ENCODE data around the gene DVL1. TPM values are rescaled to one million over a fixed set of nuclear protein-coding genes. Genes with fewer than 3 reads are reported as not detected.

DVL1 gene
- total RNA-seq, 1 donor from 2014 or later, result 66.0 TPM

DNA sequence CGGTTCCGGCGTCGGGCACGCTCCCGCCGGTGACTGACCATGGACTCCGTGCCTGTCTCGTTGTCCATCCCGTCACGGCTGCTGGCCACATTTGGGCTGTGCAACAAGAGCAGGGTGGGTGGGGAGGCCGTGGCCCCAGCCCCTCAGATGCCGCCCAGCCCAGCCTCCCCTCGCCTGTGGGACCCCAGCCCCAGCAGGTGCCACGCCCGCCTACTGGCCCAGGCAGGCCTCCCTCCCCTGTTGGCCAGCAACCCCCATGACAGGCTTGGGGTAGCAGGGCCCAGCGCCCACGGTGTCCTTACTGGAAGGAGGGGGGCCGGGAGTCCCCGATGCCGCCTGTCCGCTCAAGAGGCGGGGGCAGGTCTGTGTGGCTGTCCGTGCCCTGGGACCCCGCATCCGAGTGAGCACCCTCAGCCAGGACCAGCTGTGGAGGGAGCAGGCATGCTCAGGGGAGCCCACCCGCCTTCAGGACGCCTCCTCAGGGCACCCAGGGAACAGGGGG, 7.1 kb downstream of the DVL1 start:
- H3K27me3 ChIP-seq, result no peaks in the 10 kb centered on the region
- no peaks in the 10 kb centered on the region for H3K9me3 ChIP-seq
- intact Hi-C loops (cut with DNase I), result no loop called here
- H3K36me3 ChIP-seq, result peaks cover 13% of the 10 kb centered on the region
- H3K4me3 ChIP-seq, result no peak overlapping the region
- peaks cover 15% of the 10 kb centered on the region for H3K4me1 ChIP-seq
- DNase-seq, result no peak
- ATAC-seq, result no peak
- no peak overlapping the region for H3K27ac ChIP-seq
- TF ChIP-seq CTCF (IDR thresholded peaks at IDR 0.05), result no peak

DNA sequence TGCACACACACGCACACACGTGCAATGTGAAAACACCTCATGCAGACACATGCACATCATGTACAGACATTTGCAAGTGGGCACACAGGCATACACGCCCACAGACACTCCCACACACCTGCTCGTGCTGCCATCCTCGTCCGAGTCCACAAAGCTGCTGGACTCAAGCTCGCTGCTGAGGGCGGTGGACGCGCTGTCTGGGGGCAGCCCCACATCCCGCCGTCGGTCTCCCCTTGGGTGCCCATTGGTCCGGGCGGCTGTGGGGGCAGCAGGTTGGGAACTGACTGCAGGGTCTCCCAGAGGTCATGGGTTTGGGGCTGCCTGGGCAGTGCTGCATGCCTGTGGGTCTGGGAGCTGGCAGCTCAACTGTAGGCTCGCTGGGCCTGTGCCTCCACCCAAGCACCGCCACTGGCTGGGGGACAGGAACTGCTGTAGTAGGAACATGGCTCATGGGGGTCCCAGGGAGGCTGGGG, 7.6 kb downstream of the DVL1 start:
- no peak overlapping the region for H3K27ac ChIP-seq
- DNase-seq, result no peak

DNA sequence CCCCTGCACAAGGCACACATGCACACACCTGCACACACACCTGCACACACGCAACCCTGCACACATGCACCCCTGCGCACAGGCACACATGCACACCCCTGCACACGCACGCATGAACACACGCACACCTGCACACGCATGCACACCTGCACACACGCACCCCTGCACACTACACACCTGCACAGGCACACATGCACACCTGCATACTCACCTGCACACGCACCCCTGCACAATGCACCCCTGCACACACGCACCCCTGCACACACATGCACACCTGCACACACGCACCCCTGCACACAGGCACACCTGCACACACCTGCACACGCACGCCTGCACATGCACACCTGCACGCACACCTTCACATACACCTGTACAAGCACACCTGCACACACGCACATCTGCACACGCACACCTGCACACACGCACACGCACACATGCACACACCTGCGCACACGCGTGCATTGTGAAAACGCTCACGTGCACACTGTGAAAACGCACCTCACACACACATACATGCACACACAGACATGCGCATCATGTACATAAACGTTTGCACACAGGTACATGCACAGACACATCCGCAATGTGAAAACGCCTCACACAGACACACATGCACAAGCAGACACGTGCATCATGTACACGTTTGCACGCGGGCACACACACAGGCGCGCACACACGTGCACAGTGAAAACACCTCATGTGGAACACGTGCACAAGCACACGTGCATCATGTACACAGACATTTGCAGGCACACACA, 8.2 kb downstream of the DVL1 start:
- DNase-seq, result no peak
- intact Hi-C loops (cut with DNase I), result no loop called here
- peaks cover 13% of the 10 kb centered on the region for H3K36me3 ChIP-seq
- no peak overlapping the region for H3K4me3 ChIP-seq
- peaks cover 6% of the 10 kb centered on the region for H3K4me1 ChIP-seq
- no peak overlapping the region for H3K27ac ChIP-seq
- no peak for TF ChIP-seq CTCF (IDR thresholded peaks at IDR 0.05)
- ATAC-seq, result no peak
- H3K27me3 ChIP-seq, result no peaks in the 10 kb centered on the region
- no peaks in the 10 kb centered on the region for H3K9me3 ChIP-seq

More for the DNA sequence above, 7.6 kb downstream of the DVL1 start:
- ATAC-seq, result no peak
- intact Hi-C loops (cut with DNase I), result no loop called here
- no peak for TF ChIP-seq CTCF (IDR thresholded peaks at IDR 0.05)
- Histone ChIP-seq H3K4me1 (peaks cover 12% of the 10 kb centered on the region), H3K9me3 (no peaks in the 10 kb centered on the region), H3K36me3 (peaks cover 13% of the 10 kb centered on the region), H3K4me3 (no peak overlapping the region), H3K27me3 (no peaks in the 10 kb centered on the region)

DNA sequence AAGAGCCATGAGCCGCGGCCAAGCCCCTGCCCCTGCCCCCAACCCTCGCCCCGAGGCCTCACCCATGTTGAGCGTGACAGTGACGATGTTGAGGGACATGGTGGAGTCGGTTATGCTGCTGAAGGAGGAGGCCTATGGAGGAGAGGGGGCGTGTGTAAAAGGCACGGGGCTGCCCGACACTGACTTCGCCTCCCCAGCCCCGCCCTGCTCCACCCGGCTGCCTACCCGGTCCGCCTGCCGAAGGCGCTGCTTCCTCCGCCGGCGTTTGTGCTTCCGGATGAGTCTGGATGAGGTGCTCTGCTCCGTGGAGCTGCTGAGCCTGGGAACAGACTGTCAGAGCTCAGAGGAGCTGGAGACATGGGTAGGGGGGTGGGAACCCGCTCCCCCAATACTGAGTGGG, 9.0 kb downstream of the DVL1 start:
- no peaks in the 10 kb centered on the region for H3K27me3 ChIP-seq
- no peak for ATAC-seq
- no peaks in the 10 kb centered on the region for H3K9me3 ChIP-seq
- TF ChIP-seq CTCF (IDR thresholded peaks at IDR 0.05), result no peak
- no peak for DNase-seq
- no peak overlapping the region for H3K27ac ChIP-seq
- intact Hi-C loops (cut with DNase I), result no loop called here
- H3K4me1 ChIP-seq, result no peaks in the 10 kb centered on the region
- H3K36me3 ChIP-seq, result peaks cover 13% of the 10 kb centered on the region
- H3K4me3 ChIP-seq, result no peak overlapping the region

DNA sequence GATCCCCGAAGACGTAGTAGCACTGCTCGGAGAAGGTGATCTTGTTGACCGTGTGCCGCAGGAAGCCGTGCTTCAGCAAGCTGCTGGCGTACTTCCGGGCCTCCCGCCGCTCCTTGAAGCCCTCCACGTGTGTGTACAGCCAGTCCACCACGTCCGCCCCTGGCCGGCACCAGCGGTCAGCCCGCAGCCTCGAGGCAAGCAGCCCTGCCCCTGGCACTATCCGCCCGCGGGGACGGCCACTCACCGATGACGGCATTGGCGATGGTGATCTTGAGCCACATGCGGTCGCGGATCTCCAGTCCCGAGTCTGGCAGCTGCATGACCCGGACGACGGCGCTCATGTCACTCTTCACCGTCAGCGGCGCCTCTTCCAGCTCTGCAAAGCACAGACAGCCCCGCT, 10.9 kb downstream of the DVL1 start:
- DNase-seq, result no peak
- no peaks in the 10 kb centered on the region for H3K4me1 ChIP-seq

More for the DNA sequence above, 10.9 kb downstream of the DVL1 start:
- no peak for TF ChIP-seq CTCF (IDR thresholded peaks at IDR 0.05)
- Histone ChIP-seq H3K27me3 (no peaks in the 10 kb centered on the region), H3K36me3 (peaks cover 13% of the 10 kb centered on the region), H3K4me3 (no peak overlapping the region), H3K27ac (no peak overlapping the region), H3K9me3 (no peaks in the 10 kb centered on the region)
- intact Hi-C loops (cut with DNase I), result no loop called here
- no peak for ATAC-seq

All from upper lobe of right lung (tissue), 1 donor.